Stimulated activated CD4-positive, alpha-beta T cell treated with anti-CD3 and anti-CD28 coated beads, Interleukin-12 subunit alpha, Interleukin-12 subunit beta, amount 100 ng/mL, for 4 hours (primary cell): ENCODE measurements around the gene OR1J1.

Experiments
- DNase-seq: peaks from one replicate; pipeline ENCODE4 v3.0.0-alpha.2; 2020

Gene OR1J1

GRCh38 chr9:122444041-122444733 lies 33.5 kb downstream of the OR1J1 start:
- no peak for DNase-seq

- no peak for DNase-seq
Measured at GRCh38 chr9:122442568-122442967, 35.2 kb downstream of the OR1J1 start.
